Astrocyte of the cerebellum (primary cell): Measurements from ENCODE around the gene ZNF625.

Experiments used
- DNase-seq: peaks from one replicate; pipeline ENCODE4 v3.0.0-alpha.2; 2011; ENCODE audit warnings: low read depth
- H3K4me3 ChIP-seq: 2 replicates; pipeline ENCODE4 v1.5.1; 2011; ENCODE audit warnings: mild to moderate bottlenecking, low read depth, low read length, moderate library complexity
- in situ Hi-C: cut with HindIII; loops from 2 replicates; pipeline ENCODE4 v1.10.0; 2017; ENCODE audit warnings: low sequenced_read_pairs
- TF ChIP-seq, protein P1 (sequence below): IDR thresholded peaks from 2 replicates; pipeline ENCODE4 v1.5.1; 2012; ENCODE audit warnings: low read length, low read depth, moderate library complexity, mild to moderate bottlenecking; ENCODE audit errors: missing control alignments

ZNF625 gene

DNA sequence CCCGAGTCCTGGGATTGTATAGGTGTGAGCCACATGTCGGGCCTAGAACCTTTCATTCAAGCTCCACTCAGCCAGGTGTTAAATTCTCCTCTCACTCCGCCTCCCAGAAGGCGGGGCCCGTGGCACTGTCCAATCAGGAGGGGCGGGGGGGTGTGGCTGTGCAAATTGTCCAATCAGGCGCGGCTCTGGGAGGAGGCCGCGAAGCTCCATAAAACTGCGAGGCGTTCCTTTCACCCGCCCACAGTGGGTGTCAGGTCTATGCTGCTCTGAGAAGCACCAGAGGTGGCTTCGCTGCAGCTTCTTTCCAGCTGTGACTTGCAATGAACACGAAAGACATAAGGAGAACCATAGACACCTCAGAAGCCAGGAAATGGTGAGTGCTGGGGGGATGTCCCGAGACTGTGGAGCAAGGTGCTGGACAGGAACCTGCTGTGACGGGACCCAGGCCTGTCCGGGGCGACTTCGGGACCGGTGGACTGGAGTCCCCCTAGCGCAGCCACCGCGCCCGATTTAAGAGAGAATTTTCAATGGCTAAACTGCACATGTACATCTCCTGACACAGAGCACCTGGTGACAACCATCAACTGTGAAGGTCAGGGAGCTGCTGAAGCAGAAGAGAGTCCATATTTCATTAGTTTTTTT, 3.4 kb upstream of the ZNF625 start:
- in situ Hi-C loops = no loop called here
- no peak for DNase-seq

DNA sequence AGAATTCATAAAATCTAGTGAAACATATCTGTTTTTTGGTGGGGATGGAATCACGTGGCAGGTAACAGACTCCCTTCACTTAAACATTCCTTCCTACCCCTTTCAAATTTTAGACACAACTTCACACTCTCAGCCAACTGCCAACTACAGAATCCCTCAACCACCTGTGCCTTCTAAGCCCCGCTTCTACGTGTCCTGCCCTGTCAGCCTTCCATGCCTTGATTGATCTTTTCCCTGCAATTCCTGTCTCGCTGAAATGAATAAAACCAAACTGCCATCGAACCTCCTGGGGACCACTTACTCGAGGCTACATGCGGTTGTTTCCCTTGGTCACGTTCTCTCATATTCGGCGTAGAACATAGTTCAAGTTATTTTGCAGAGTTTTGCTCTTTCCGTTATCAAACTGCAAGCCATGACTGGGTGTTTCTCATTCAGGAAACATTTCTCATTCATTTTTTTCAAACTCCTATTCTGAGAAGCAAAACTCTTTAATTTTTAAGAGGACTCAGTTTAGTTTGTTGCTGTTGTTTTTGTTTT, 1.1 kb downstream of the ZNF625 start:
- no peak for DNase-seq
- in situ Hi-C loops = no loop called here
- TF ChIP-seq, protein P1, sequence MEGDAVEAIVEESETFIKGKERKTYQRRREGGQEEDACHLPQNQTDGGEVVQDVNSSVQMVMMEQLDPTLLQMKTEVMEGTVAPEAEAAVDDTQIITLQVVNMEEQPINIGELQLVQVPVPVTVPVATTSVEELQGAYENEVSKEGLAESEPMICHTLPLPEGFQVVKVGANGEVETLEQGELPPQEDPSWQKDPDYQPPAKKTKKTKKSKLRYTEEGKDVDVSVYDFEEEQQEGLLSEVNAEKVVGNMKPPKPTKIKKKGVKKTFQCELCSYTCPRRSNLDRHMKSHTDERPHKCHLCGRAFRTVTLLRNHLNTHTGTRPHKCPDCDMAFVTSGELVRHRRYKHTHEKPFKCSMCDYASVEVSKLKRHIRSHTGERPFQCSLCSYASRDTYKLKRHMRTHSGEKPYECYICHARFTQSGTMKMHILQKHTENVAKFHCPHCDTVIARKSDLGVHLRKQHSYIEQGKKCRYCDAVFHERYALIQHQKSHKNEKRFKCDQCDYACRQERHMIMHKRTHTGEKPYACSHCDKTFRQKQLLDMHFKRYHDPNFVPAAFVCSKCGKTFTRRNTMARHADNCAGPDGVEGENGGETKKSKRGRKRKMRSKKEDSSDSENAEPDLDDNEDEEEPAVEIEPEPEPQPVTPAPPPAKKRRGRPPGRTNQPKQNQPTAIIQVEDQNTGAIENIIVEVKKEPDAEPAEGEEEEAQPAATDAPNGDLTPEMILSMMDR = no peak
- H3K4me3 ChIP-seq = peak overlapping the region; percentile 91

More for the DNA sequence above, 3.4 kb upstream of the ZNF625 start:
- H3K4me3 ChIP-seq = no peak overlapping the region
- TF ChIP-seq, protein P1 = no peak

DNA sequence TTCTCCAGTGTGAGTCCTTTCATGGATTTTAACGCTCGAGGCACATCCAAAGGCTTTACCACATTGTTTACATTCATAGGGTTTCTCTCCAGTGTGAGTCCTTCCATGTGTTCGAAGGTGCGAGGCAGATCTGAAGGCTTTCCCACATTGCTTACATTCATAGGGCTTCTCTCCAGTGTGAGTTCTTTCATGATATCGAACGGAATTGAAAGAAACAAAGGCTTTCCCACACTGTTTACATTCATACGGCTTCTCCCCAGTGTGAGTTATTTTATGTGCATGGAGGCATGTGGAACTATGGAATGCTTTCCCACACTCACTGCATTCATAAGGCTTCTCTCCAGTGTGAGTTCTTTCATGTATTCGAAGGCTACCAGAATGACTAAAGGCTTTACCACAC, 11.2 kb downstream of the ZNF625 start:
- in situ Hi-C loops = no loop called here
- no peak overlapping the region for H3K4me3 ChIP-seq
- TF ChIP-seq, protein P1 = no peak
- DNase-seq = no peak

DNA sequence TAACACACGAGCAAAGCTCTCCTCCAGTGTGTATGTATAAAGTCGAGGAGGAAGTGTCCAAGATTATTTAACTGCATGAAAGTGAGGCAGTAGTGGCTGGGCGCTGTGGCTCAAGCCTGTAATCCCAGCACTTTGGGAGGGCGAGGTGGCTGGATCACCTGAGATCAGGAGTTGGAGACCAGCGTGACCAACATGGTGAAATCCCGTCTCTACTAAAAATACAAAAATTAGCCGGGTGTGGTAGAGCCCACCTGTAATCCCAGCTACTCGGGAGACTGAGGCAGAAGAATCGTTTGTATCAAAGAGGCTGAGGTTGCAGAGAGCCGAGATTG, 15.2 kb downstream of the ZNF625 start:
- H3K4me3 ChIP-seq = no peak overlapping the region
- in situ Hi-C loops = no loop called here
- no peak for DNase-seq
- TF ChIP-seq, protein P1 = no peak

DNA sequence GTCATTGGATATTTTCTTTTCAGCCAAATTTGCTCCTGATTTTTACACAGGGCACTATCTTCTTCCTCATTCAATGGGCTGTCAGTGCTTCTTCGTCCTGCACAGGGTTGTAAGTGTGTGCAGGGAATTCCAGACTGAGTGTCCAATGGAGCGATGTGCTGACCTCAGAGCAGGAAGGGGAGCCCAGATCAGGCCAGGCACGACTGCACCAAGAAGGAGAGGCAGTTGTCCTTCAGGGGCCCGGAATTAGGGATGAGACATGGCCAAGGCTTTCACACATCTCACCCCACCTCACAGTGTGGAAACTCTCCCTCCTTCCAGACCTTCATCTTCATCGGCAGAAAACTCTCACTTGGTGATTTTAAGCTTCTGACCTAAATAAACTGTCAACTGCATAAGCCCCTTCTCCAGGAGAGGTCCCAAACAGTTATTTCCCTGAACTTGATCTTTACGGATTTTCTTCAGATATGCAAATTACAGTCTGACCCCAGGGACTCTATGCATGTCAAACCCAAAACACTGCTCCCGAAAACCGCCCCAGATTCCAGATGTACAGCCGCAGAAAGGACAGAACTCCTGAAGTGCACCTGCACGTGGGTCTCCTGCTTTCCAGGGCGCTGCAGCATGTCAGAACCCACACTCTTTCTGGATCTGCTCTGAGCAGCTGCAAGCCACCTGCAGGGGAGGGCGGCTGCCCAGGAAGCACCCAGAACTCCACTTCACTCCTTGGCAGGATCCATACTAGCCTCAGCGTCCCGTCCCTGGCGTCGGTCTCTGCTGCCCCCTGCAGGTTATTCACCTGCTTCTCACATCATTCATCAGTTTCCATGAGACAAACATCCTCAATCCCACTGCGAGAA, 15.8 kb downstream of the ZNF625 start:
- in situ Hi-C loops = no loop called here
- TF ChIP-seq, protein P1 = peak; percentile 71
- H3K4me3 ChIP-seq = peak overlapping the region; percentile 90
- DNase-seq = peak; percentile 55

DNA sequence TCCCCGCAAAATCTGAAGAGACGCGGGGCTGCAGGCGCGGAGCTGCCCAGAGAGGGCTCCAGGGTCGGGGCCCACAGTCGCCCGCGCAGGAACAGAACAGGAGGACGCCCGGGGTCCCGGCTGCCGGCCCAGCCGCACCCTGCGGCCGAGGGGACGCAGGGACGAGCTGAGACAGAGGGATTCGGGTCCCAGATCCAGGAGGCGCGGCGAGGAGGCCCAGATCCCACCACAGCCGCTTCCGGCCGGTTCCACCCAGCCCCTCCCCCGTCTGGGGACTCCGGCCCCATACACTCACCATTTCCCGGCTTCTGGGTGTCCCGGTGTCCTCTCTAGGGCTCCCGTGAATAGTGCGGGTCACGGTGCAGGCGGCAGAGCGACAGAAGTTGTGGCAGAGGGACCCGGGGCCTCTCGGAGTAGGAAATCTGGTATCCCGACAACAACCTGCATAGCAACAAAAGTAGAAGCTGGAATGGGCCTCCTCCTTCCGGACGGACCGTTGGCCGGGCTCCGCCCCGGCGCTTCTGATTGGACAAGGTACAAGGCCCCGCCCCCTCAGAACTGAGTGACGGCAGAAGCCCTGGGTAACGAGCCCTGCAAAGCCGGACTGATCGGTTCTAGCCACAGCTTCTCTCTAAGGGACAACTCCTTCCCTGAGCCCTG, 16.5 kb downstream of the ZNF625 start, which contains the start of gene ZNF20:
TSS of gene ZNF20 (minus strand) at position 466 of the 660 bp plus-strand sequence. CDS start at position 298, 168 bp downstream.
- peak within 1 kb of the TSS; percentile 90 for H3K4me3 ChIP-seq
- TF ChIP-seq, protein P1 = no peak
- DNase-seq = peak; percentile 83
- in situ Hi-C loops = no loop called here
